CD14-positive monocyte (primary cell): ENCODE measurements around the gene ICAM2. TPM values are rescaled to one million over a fixed set of nuclear protein-coding genes. Genes with fewer than 3 reads are reported as not detected.
"Not testable (repeated sequence)": the region's sequence is repeated elsewhere in the genome, so short reads cannot be mapped to it uniquely, and the experiment has no call there.

Experiments
- DNase-seq, 3 donors: peaks; one replicate each; pipeline ENCODE4 v3.0.0-alpha.2; 2011 to 2022
- H2AFZ ChIP-seq: 2 replicates; pipeline ENCODE4 v1.6.0; 2012; ENCODE audit warnings: mild to moderate bottlenecking, low read depth, low read length, inconsistent platforms; ENCODE audit not compliant: insufficient read depth, poor library complexity, severe bottlenecking
- H3K27ac ChIP-seq, 2 donors: 1 replicate in 1 of 2; 2 replicates in 1 of 2; pipeline ENCODE4 v1.5.1; 2012 to 2013; ENCODE audit warnings: low read length in 2 of 2, control low read depth in 1 of 2, inconsistent platforms in 1 of 2, low read depth in 1 of 2, mild to moderate bottlenecking in 1 of 2
- H3K27me3 ChIP-seq, 2 donors: one replicate each; pipeline versions ENCODE4 v1.6.0 to v1.6.1; 2011 to 2013; ENCODE audit warnings: low read length in 2 of 2; ENCODE audit not compliant: control insufficient read depth in 2 of 2, insufficient read depth in 2 of 2
- H3K36me3 ChIP-seq, 2 donors: replicated peaks in 1 of 2; 1 replicate in 1 of 2; 2 replicates in 1 of 2; pipeline versions ENCODE4 v1.5.1 to v1.6.1; 2012 to 2013; ENCODE audit warnings: low read length in 2 of 2, control low read depth in 1 of 2, inconsistent platforms in 1 of 2, mild to moderate bottlenecking in 1 of 2; ENCODE audit not compliant: insufficient read depth in 2 of 2, control insufficient read depth in 1 of 2
- H3K4me1 ChIP-seq, 2 donors: 1 replicate in 1 of 2; 2 replicates in 1 of 2; pipeline versions ENCODE4 v1.5.1 to v1.6.1; 2012 to 2013; ENCODE audit warnings: low read length in 2 of 2, control low read depth in 1 of 2, inconsistent platforms in 1 of 2, mild to moderate bottlenecking in 1 of 2, moderate library complexity in 1 of 2; ENCODE audit not compliant: insufficient read depth in 2 of 2, control insufficient read depth in 1 of 2
- H3K4me2 ChIP-seq: replicated peaks from 2 replicates; pipeline ENCODE3; 2012; ENCODE audit warnings: low read length, moderate library complexity, mild to moderate bottlenecking; ENCODE audit not compliant: poor library complexity, severe bottlenecking; ENCODE audit errors: extremely low read depth
- H3K4me3 ChIP-seq, 3 experiments: fragments of 200-600 bp in 1 of 3; sonication (generic) in 1 of 3; replicated peaks in 1 of 3; 1 replicate in 2 of 3; 2 replicates in 1 of 3; pipeline ENCODE4 v1.5.1; 2011 to 2013; ENCODE audit warnings: low read length in 3 of 3, mild to moderate bottlenecking in 3 of 3, control low read depth in 2 of 3, low read depth in 2 of 3, inconsistent platforms in 1 of 3, moderate library complexity in 1 of 3
- H3K79me2 ChIP-seq: 2 replicates; pipeline ENCODE4 v1.6.0; 2012; ENCODE audit warnings: mild to moderate bottlenecking, control low read depth, inconsistent platforms, low read length, moderate library complexity; ENCODE audit not compliant: insufficient read depth
- H3K9ac ChIP-seq: 2 replicates; pipeline ENCODE4 v1.6.0; 2017; ENCODE audit warnings: low read length, mild to moderate bottlenecking; ENCODE audit not compliant: insufficient read depth, poor library complexity, severe bottlenecking
- H3K9me3 ChIP-seq, 2 donors: replicated peaks in 1 of 2; 1 replicate in 1 of 2; 2 replicates in 1 of 2; pipeline versions ENCODE4 v1.5.1 to v1.6.1; 2012 to 2013; ENCODE audit warnings: low read length in 2 of 2, control low read depth in 1 of 2; ENCODE audit not compliant: control insufficient read depth in 1 of 2, insufficient read depth in 1 of 2
- H4K20me1 ChIP-seq: 2 replicates; pipeline ENCODE4 v1.6.0; 2012; ENCODE audit warnings: mild to moderate bottlenecking, low read length, control low read depth, moderate library complexity; ENCODE audit not compliant: insufficient read depth
- H3K27ac Mint-ChIP-seq, 7 donors: one replicate each; pipeline ENCODE4 v1.8.0; 2020; ENCODE audit warnings: mild to moderate bottlenecking in 7 of 7, mixed read lengths in 7 of 7, moderate library complexity in 6 of 7, inconsistent platforms in 2 of 7
- H3K27me3 Mint-ChIP-seq, 3 donors: one replicate each; pipeline ENCODE4 v1.8.0; 2021 to 2022; ENCODE audit warnings: low read depth in 3 of 3, mild to moderate bottlenecking in 3 of 3, mixed read lengths in 3 of 3, moderate library complexity in 3 of 3, inconsistent platforms in 1 of 3
- H3K36me3 Mint-ChIP-seq, 2 donors: one replicate each; pipeline ENCODE4 v1.8.0; 2020; ENCODE audit warnings: mixed read lengths in 2 of 2, inconsistent platforms in 1 of 2, mild to moderate bottlenecking in 1 of 2
- H3K4me1 Mint-ChIP-seq: one replicate; pipeline ENCODE4 v1.8.0; 2020; ENCODE audit warnings: mild to moderate bottlenecking, mixed read lengths
- H3K4me3 Mint-ChIP-seq, 2 donors: one replicate each; pipeline ENCODE4 v1.8.0; 2020; ENCODE audit warnings: mild to moderate bottlenecking in 2 of 2, mixed read lengths in 2 of 2, moderate library complexity in 1 of 2
- H3K9me3 Mint-ChIP-seq, 7 donors: one replicate each; pipeline ENCODE4 v1.8.0; 2020 to 2022; ENCODE audit warnings: mixed read lengths in 7 of 7, mild to moderate bottlenecking in 6 of 7, moderate library complexity in 6 of 7, inconsistent platforms in 2 of 7
- WGBS: methylation state at CpG from one replicate; pipeline ENCODE4 v1.1.5; 2013; ENCODE audit warnings: missing lambda C conversion rate; ENCODE audit not compliant: insufficient coverage; 5-methylcytosine and 5-hydroxymethylcytosine counted together
- intact Hi-C, 2 donors: fragments of 100-400 bp; cut with micrococcal nuclease; formaldehyde crosslinking; loops; one replicate each; pipeline versions ENCODE4 v1.15.0 to v1.15.1; 2023
- polyA plus RNA-seq, 3 donors: library from polyadenylated mRNA; depleted of rRNA in 1 of 3; unstranded in 2 of 3; stranded (reverse) in 1 of 3; fragments of 300-500 nt in 2 of 3; fragments of >200 nt in 1 of 3; fragmentation: Illumina TruSeq in 2 of 3; gene quantifications; 1 replicate in 2 of 3; 2 replicates in 1 of 3; pipeline ENCODE4 v1.2.3, GENCODE V29; 2012 to 2021
- TF ChIP-seq, protein P1 (sequence below): fragments of 200-600 bp; IDR thresholded peaks from one replicate; pipeline ENCODE4 v1.8.0; 2022; ENCODE audit warnings: antibody characterized with exemption, mild to moderate bottlenecking

The ICAM2 gene
- polyA plus RNA-seq, 3 donors: 111 to 186 (median 174) TPM

DNA sequence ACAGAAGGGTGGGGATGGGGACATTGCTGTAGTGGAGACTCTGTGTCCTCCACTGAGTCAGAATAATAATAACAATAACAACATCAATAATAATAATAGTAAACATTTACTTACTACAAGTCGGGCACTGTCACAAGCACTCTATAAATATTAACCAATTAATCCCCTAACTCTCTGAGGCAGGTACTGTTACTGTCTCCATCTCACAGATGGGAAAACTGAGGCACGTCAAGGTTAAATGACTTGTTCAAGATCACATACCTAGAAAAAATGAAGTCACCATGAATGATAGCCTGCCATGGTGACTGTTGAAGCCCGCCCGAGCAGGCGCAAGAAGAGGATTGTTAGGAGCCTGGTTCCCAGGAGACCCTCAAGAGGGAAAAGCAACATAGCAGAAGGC lies 12.1 kb downstream of the ICAM2 start:
- H3K79me2 ChIP-seq: peaks cover 63% of the 10 kb centered on the region
- WGBS: 98% methylated on average over 4 of the region's 5 CpGs
- peak overlapping the region; percentile 10 to 89 for H3K27ac ChIP-seq
- DNase-seq: no peak
- no peak overlapping the region for H2AFZ ChIP-seq
- Mint-ChIP-seq H3K9me3 (peaks cover 0 to 4% (median 0%) of the 10 kb centered on the region in 7 donors), H3K4me3 (peak overlapping the region in 1 of 2 donors; percentile 61), H3K27ac (peak overlapping the region; percentile 74 to 98 (median 95)), H3K27me3 (peaks cover 0 to 2% (median 0%) of the 10 kb centered on the region in 3 donors), H3K36me3 (peaks cover 44 to 56% of the 10 kb centered on the region in 2 donors), H3K4me1 (peaks cover 48% of the 10 kb centered on the region)
- H3K36me3 ChIP-seq: peaks cover 23 to 34% of the 10 kb centered on the region in 2 donors
- H3K4me1 ChIP-seq: peaks cover 30 to 43% of the 10 kb centered on the region in 2 donors
- H4K20me1 ChIP-seq: no peaks in the 10 kb centered on the region
- H3K9me3 ChIP-seq: no peaks in the 10 kb centered on the region
- peak overlapping the region; percentile 20 for H3K4me2 ChIP-seq
- no peaks in the 10 kb centered on the region for H3K27me3 ChIP-seq
- peak overlapping the region in 1 of 3 experiments; percentile 20 for H3K4me3 ChIP-seq
- TF ChIP-seq, protein P1, sequence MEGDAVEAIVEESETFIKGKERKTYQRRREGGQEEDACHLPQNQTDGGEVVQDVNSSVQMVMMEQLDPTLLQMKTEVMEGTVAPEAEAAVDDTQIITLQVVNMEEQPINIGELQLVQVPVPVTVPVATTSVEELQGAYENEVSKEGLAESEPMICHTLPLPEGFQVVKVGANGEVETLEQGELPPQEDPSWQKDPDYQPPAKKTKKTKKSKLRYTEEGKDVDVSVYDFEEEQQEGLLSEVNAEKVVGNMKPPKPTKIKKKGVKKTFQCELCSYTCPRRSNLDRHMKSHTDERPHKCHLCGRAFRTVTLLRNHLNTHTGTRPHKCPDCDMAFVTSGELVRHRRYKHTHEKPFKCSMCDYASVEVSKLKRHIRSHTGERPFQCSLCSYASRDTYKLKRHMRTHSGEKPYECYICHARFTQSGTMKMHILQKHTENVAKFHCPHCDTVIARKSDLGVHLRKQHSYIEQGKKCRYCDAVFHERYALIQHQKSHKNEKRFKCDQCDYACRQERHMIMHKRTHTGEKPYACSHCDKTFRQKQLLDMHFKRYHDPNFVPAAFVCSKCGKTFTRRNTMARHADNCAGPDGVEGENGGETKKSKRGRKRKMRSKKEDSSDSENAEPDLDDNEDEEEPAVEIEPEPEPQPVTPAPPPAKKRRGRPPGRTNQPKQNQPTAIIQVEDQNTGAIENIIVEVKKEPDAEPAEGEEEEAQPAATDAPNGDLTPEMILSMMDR: no peak
- intact Hi-C loops: no loop called here
- H3K9ac ChIP-seq: no peak overlapping the region

DNA sequence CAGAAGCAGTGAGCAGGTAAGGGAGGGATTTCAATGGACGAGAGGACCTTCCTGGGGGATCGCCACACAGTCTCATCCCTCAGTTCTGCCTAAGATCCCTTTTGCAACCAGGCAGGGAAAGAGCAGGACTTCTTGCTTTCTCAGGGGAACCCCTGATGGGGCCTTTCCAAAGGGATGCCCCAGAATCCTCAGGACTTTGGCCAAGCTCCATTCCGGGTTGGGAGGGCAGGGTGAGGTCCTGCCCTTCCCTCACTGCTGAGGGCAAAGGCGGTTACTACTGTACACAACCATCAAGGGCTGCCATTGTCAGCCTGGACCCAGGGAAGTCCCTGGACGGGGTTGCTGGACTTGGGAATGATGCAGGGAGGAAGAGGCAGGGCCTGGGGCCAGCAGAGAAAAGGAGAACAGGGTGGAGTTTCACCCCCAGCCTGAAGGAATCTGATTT lies 12.6 kb downstream of the ICAM2 start:
- H4K20me1 ChIP-seq: no peaks in the 10 kb centered on the region
- peaks cover 30 to 43% of the 10 kb centered on the region in 2 donors for H3K4me1 ChIP-seq
- Mint-ChIP-seq H3K4me1 (peaks cover 46% of the 10 kb centered on the region), H3K27me3 (peaks cover 0 to 2% (median 0%) of the 10 kb centered on the region in 3 donors), H3K27ac (peak overlapping the region; percentile 15 to 98 (median 80)), H3K36me3 (peaks cover 49 to 61% of the 10 kb centered on the region in 2 donors), H3K9me3 (peaks cover 0 to 4% (median 0%) of the 10 kb centered on the region in 7 donors), H3K4me3 (peak overlapping the region in 1 of 2 donors; percentile 61)
- WGBS: 0% methylated on average over 1 of the region's 5 CpGs
- H3K4me3 ChIP-seq: no peak overlapping the region
- H3K36me3 ChIP-seq: peaks cover 28 to 39% of the 10 kb centered on the region in 2 donors
- H2AFZ ChIP-seq: no peak overlapping the region
- TF ChIP-seq, protein P1: no peak
- peaks cover 58% of the 10 kb centered on the region for H3K79me2 ChIP-seq
- no peaks in the 10 kb centered on the region for H3K9me3 ChIP-seq
- H3K9ac ChIP-seq: no peak overlapping the region
- no peak for DNase-seq
- no peaks in the 10 kb centered on the region for H3K27me3 ChIP-seq
- intact Hi-C loops: no loop called here
- peak overlapping the region; percentile 8 to 17 for H3K27ac ChIP-seq
- peak overlapping the region; percentile 20 for H3K4me2 ChIP-seq

DNA sequence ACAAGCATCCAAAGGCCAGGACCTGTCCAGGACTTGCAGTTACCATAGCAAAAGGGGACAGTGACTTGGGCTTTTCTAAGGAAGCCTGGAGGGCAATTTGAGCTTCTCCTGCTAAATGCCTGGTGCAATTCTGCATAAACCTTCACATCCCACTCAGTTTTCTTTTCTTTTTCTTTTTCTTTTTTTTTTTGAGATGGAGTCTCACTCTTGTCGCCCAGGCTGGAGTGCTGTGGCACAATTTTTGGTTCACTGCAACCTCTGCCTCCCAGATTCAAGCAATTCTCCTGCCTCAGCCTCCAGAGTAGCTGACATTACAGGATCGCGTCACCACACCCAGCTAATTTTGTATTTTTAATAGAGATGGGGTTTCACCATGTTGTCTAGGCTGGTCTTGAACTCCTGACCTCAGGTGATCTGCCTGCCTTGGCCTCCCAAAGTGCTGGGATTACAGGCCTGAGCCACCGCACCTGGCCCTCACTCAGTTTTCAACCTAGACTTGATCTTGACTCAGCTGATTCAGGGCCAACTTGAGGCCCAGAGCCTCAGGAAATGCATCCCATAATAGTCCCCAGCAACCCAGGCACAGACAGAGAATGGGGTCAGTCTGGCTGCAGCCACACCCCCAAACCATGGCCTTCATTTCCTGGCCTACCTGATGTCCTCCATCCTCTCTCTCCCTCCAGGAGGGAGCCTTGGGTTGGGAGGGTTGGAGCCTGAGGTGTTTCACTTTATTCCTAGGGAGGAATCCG lies 13.2 kb downstream of the ICAM2 start:
- intact Hi-C loops, H3K27me3 ChIP-seq, H3K4me3 Mint-ChIP-seq, H2AFZ ChIP-seq, H3K27me3 Mint-ChIP-seq, DNase-seq, H3K9ac ChIP-seq, H3K9me3 Mint-ChIP-seq, H4K20me1 ChIP-seq, H3K4me2 ChIP-seq, H3K9me3 ChIP-seq, H3K4me3 ChIP-seq: not testable (repeated sequence)
- peaks cover 46% of the 10 kb centered on the region for H3K4me1 Mint-ChIP-seq
- 80% methylated on average over 1 of the region's 5 CpGs for WGBS
- Histone ChIP-seq H3K4me1 (peaks cover 32 to 45% of the 10 kb centered on the region in 2 donors), H3K79me2 (peaks cover 52% of the 10 kb centered on the region), H3K27ac (peak overlapping the region in 1 of 2 donors; percentile 17), H3K36me3 (peaks cover 33 to 45% of the 10 kb centered on the region in 2 donors)
- peaks cover 53 to 65% of the 10 kb centered on the region in 2 donors for H3K36me3 Mint-ChIP-seq
- peak overlapping the region in 4 of 7 donors; percentile 74 to 98 (median 82) for H3K27ac Mint-ChIP-seq
